ENCODE data around the gene SLCO4A1.

SLCO4A1 gene

DNA sequence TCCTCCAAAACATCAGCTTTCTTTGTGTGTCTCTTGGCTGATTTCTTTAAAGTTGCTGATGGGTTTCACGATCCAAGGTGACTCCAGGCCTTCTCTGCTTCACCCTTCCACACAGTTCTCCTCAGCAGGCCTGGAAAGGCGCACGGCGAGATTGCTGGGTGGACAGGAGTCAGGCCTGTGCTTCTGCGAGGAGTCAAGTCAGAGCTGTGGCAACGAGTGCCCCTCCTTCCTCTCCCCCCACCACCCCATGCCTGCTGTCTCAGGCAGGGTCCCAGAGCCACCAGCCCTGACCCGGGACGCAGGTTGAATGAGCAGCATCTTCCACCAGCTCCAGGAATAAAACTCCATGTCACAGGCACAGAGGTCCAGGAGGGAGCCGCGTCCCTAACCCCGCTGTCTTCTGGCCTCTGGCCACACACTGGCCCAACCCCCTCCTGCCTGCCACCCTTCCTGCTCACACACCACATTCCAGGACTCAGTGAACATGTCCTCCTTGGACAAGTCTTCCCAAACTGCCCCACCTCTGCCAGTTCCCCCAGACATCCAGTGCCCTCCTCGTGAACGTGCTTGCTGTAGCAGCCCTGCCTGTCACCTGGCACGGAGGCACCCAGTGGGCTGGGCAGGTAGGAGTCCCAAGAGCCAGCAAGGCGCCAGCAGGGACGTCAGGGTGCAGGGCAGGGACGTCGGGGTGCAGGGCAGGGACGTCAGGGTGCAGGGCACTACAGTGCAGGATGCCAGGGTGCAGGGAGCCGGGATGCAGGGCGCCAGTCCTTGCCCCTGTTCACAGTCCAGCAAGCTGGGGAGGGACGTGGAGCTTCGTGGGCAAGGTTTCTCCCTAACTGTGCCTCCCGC lies 59.1 kb downstream of the SLCO4A1 start:
- no peak for DNase-seq (ENCODE audit: low read depth in 2 of 2)
- no peak overlapping the region for H3K4me3 ChIP-seq (replicated peaks in 1 of 2; ENCODE audit: low read depth in 2 of 2, low read length in 2 of 2)
- TF ChIP-seq, protein P1, sequence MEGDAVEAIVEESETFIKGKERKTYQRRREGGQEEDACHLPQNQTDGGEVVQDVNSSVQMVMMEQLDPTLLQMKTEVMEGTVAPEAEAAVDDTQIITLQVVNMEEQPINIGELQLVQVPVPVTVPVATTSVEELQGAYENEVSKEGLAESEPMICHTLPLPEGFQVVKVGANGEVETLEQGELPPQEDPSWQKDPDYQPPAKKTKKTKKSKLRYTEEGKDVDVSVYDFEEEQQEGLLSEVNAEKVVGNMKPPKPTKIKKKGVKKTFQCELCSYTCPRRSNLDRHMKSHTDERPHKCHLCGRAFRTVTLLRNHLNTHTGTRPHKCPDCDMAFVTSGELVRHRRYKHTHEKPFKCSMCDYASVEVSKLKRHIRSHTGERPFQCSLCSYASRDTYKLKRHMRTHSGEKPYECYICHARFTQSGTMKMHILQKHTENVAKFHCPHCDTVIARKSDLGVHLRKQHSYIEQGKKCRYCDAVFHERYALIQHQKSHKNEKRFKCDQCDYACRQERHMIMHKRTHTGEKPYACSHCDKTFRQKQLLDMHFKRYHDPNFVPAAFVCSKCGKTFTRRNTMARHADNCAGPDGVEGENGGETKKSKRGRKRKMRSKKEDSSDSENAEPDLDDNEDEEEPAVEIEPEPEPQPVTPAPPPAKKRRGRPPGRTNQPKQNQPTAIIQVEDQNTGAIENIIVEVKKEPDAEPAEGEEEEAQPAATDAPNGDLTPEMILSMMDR (IDR thresholded peaks at IDR 0.05; ENCODE audit: low read depth, low read length), result no peak

DNA sequence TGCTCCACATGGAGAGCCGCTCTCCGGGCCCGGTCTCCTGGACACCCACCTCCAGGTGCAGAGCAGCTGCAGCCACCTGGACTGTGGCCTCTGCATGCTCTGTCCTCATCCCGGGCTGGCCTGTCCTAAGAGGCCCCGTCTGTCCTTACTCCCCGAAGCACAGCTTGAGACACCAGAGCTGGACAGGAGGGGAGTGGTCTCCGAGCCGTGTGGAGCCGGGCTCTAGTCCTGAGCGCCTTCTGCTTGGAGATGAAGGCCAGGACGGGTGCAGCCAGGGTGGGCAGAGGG lies 59.7 kb downstream of the SLCO4A1 start:
- no peak overlapping the region for H3K4me3 ChIP-seq (replicated peaks in 1 of 2; ENCODE audit: low read depth in 2 of 2, low read length in 2 of 2)
- no peak for DNase-seq (ENCODE audit: low read depth in 2 of 2)

DNA sequence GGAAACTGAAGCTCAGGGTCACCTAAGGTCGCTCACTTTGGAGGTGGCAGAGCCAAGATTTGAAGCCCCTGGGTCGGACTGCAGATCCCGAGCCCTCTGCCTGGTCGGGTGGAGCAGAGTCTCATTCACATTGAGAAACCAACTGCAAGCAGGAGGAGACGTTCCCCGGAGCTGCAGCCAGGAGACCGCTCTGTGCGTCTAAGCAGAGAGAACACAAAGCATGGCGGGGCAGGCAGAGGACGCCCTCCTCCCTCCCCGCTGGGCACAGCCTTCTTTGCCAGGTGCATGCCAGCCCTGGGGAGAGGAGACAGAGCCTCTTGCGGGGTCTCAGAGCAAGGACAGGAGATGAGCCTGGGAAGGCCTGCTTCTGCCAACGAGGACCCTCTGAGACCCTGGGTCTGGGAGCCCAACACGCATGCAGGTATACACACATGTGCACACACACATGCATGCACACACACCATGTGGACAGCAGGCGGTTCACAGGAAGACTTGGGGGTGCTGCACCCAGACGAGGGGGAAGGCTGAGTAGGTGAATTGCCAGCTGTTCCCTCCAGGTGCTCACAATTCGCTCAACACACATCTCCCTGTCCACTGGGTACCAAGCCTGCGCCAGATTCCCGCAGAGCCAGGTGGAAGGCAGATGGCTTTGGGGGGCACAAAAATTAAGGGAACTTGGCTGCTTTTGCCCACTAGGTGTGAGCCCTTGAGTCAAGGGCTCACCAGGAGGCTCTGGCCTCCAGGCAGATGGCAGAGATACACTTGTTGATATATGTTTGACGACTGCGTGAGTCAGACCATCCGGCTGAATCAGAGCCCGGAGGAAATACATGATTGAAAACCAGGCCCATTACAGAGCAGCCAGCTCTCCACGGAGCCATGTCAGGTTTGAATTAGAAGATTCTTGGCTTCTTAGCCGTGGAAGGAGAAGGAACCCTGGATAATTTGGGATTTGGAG lies 60.9 kb downstream of the SLCO4A1 start:
- peak; percentile 83 to 90 for DNase-seq (ENCODE audit: low read depth in 2 of 2)
- TF ChIP-seq, protein P1 (IDR thresholded peaks at IDR 0.05; ENCODE audit: low read depth, low read length), result peak; percentile 47
- H3K4me3 ChIP-seq (replicated peaks in 1 of 2; ENCODE audit: low read depth in 2 of 2, low read length in 2 of 2), result no peak overlapping the region

More for the DNA sequence above, 59.7 kb downstream of the SLCO4A1 start:
- TF ChIP-seq, protein P1 (IDR thresholded peaks at IDR 0.05; ENCODE audit: low read depth, low read length), result no peak

DNA sequence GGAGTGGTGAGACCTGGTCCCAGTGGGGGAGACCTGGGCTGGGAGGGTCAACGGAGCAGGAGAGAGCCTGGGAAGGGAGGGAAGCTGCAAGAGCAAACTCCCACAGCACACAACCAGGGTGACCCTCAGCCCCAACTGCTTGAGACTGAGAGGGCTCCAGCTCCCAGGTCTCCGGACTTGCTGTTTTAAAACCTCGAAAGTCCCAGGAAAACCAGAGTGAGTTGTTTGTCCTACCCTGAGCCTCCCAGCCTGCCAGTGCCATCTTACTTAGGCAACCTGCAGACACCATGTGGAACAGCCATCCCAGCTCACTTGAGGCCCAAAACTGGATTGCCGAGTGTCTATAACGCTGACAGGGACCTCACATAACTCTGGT lies 61.5 kb downstream of the SLCO4A1 start:
- no peak overlapping the region for H3K4me3 ChIP-seq (replicated peaks in 1 of 2; ENCODE audit: low read depth in 2 of 2, low read length in 2 of 2)
- peak in 1 of 2 donors; percentile 14 for DNase-seq (ENCODE audit: low read depth in 2 of 2)
- TF ChIP-seq, protein P1 (IDR thresholded peaks at IDR 0.05; ENCODE audit: low read depth, low read length), result no peak

DNA sequence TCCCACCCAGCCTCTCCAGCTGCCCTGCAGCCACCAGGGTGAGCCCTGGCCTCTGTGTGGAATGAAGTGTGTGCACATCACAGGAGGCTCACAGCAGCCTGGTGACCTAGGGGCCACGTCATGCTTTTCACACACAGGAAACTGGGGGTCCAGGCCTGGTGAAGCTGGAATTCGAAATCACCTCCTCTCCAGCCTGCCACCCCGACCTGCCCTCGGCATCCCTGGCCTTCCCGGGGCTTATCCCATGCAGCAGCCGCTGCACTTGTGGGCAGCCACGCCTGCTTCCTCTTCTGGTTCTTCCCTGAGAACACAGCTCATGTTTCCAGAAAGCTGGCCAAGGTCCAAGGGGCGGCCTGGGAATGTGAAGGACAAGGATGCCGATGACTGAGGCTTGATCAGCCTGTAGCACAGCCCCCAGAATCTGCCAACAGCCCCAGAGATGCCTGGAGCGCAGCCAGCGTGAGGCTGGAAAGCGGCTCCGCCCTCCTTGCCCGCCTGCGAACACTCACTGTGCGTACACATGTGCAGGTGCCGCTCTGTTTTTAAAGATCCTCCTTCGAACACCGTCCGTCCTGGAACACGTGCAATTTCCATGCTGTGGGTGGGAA lies 62.1 kb downstream of the SLCO4A1 start:
- DNase-seq (ENCODE audit: low read depth in 2 of 2), result peak; percentile 92 to 96
- no peak overlapping the region for H3K4me3 ChIP-seq (replicated peaks in 1 of 2; ENCODE audit: low read depth in 2 of 2, low read length in 2 of 2)
- TF ChIP-seq, protein P1 (IDR thresholded peaks at IDR 0.05; ENCODE audit: low read depth, low read length), result no peak

DNA sequence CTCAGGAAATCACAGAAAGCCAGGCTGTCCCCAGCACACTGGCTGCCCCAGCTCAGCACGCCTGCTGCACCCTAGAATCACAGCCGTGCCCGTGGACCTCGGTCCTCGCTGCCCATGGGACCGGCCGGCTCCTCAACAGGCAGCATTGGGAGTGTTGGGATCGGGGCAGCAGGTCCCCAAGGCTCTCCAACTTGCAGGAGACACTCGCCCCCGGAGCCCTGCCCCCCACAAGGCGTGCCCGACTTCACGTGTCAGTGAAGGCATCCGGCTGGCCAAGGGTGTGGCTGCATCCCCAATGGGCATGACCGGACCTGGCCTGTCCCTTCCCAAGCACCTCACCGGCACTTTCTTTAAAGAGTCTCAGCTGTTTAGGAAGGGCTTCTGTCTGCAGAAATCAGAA lies 63.3 kb downstream of the SLCO4A1 start:
- TF ChIP-seq, protein P1 (IDR thresholded peaks at IDR 0.05; ENCODE audit: low read depth, low read length), result no peak

More for the DNA sequence above, 63.3 kb downstream of the SLCO4A1 start:
- no peak for DNase-seq (ENCODE audit: low read depth in 2 of 2)
- no peak overlapping the region for H3K4me3 ChIP-seq (replicated peaks in 1 of 2; ENCODE audit: low read depth in 2 of 2, low read length in 2 of 2)

Measured in cardiac fibroblast (primary cell).